HG03103 (cell line): ENCODE results near the gene MOCS1.
"Not testable (repeated sequence)": the region's sequence is repeated elsewhere in the genome, so short reads cannot be mapped to it uniquely, and the experiment has no call there.

Experiments
- ATAC-seq: cut with Tn5 transposase; IDR thresholded peaks from one replicate; pipeline ENCODE4 v1.9.1; 2021; ENCODE audit warnings: low read depth; ENCODE audit not compliant: unreplicated experiment

MOCS1 gene

GRCh38 chr6:39934131-39934757, at the start of gene MOCS1:
TSS of gene MOCS1 (minus strand) at chr6:39934462. CDS start at chr6:39934417, 45 bp downstream.
- no peak for ATAC-seq

- no peak for ATAC-seq
Measured at GRCh38 chr6:39984051-39984450, 49.8 kb upstream of the MOCS1 start.

GRCh38 chr6:39983193-39983592, 48.9 kb upstream of the MOCS1 start:
- no peak for ATAC-seq

- no peak for ATAC-seq
Measured at GRCh38 chr6:39982720-39983119, 48.5 kb upstream of the MOCS1 start.

- no peak for ATAC-seq
Measured at GRCh38 chr6:39980839-39981580, 46.7 kb upstream of the MOCS1 start.

- no peak for ATAC-seq
Measured at GRCh38 chr6:39979461-39980328, 45.4 kb upstream of the MOCS1 start.

GRCh38 chr6:39978240-39978639, 44.0 kb upstream of the MOCS1 start:
- no peak for ATAC-seq

- ATAC-seq: no peak
Measured at GRCh38 chr6:39973661-39974060, 39.4 kb upstream of the MOCS1 start.

- ATAC-seq: not testable (repeated sequence)
Measured at GRCh38 chr6:39972717-39973116, 38.5 kb upstream of the MOCS1 start.

- not testable (repeated sequence) for ATAC-seq
Measured at GRCh38 chr6:39971131-39971530, 36.9 kb upstream of the MOCS1 start.

GRCh38 chr6:39965751-39966150, 31.5 kb upstream of the MOCS1 start:
- ATAC-seq: no peak

GRCh38 chr6:39964530-39964929, 30.3 kb upstream of the MOCS1 start:
- ATAC-seq: no peak

- no peak for ATAC-seq
Measured at GRCh38 chr6:39964094-39964493, 29.8 kb upstream of the MOCS1 start.

GRCh38 chr6:39962831-39963230, 28.6 kb upstream of the MOCS1 start:
- no peak for ATAC-seq

GRCh38 chr6:39961178-39961577, 26.9 kb upstream of the MOCS1 start:
- no peak for ATAC-seq

- ATAC-seq: no peak
Measured at GRCh38 chr6:39958947-39959346, 24.7 kb upstream of the MOCS1 start.

- no peak for ATAC-seq
Measured at GRCh38 chr6:39956936-39957335, 22.7 kb upstream of the MOCS1 start.

- ATAC-seq: no peak
Measured at GRCh38 chr6:39953076-39953618, 18.9 kb upstream of the MOCS1 start.

GRCh38 chr6:39952167-39952566, 17.9 kb upstream of the MOCS1 start:
- no peak for ATAC-seq

GRCh38 chr6:39951716-39952115, 17.5 kb upstream of the MOCS1 start:
- no peak for ATAC-seq

- no peak for ATAC-seq
Measured at GRCh38 chr6:39951191-39951590, 16.9 kb upstream of the MOCS1 start.
